22Rv1 (cell line): ENCODE data around the gene SF3B5.

Experiments
- ZFX ChIP-seq: fragments of 450-650 bp; IDR thresholded peaks from 2 replicates; pipeline ENCODE4 v1.6.1; 2017; ENCODE audit warnings: antibody characterized with exemption, borderline replicate concordance
- TF ChIP-seq, protein P1 (sequence below): fragments of 450-650 bp; IDR thresholded peaks from 2 replicates; pipeline ENCODE4 v1.5.1; 2017; ENCODE audit warnings: mild to moderate bottlenecking

DNA sequence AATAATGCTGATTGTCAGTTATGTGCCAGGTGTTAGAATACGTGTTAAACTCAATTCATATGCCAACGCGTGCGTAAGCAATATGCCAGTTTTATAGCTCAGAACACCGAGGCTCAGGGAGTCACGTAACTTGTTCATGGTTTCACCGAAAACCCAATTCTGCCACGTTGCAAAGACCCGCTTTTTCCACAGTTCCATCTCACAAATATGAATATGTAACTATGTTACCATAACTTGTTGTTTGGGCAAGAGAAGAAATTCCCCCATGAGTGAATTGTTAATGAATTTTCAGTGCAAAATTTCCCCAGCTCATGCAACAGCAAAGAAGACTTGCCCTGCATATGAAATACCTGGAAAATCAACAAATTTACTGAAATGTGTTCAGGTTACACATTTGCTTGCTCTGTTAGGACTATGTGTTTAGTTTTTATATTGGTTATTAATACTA lies 30.1 kb downstream of the SF3B5 start:
- TF ChIP-seq, protein P1, sequence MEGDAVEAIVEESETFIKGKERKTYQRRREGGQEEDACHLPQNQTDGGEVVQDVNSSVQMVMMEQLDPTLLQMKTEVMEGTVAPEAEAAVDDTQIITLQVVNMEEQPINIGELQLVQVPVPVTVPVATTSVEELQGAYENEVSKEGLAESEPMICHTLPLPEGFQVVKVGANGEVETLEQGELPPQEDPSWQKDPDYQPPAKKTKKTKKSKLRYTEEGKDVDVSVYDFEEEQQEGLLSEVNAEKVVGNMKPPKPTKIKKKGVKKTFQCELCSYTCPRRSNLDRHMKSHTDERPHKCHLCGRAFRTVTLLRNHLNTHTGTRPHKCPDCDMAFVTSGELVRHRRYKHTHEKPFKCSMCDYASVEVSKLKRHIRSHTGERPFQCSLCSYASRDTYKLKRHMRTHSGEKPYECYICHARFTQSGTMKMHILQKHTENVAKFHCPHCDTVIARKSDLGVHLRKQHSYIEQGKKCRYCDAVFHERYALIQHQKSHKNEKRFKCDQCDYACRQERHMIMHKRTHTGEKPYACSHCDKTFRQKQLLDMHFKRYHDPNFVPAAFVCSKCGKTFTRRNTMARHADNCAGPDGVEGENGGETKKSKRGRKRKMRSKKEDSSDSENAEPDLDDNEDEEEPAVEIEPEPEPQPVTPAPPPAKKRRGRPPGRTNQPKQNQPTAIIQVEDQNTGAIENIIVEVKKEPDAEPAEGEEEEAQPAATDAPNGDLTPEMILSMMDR = no peak
- TF ChIP-seq ZFX = no peak
